Panc1 (cell line): ENCODE data around the gene ITGAV. TPM values are rescaled to one million over a fixed set of nuclear protein-coding genes. Genes with fewer than 3 reads are reported as not detected.
"Not testable (repeated sequence)": the region's sequence is repeated elsewhere in the genome, so short reads cannot be mapped to it uniquely, and the experiment has no call there.

Experiments used
- ATAC-seq: fragments of 200-7000 bp; cut with Tn5 transposase; 2 replicates; pipeline ENCODE4 v1.9.1; 2020; ENCODE audit warnings: mild to moderate bottlenecking, moderate library complexity
- BruUV-seq: library from RNA; stranded (reverse); fragments of 400-500 nt; replicated peaks from 2 replicates; lab custom pipeline; 2021; lab: Mats Ljungman, UMichigan
- CTCF ChIA-PET: fragments of 300-600 bp; sonication (Branson Sonifier 250); formaldehyde crosslinking; loops from one replicate; lab custom pipeline; 2022; ENCODE audit warnings: antibody characterized with exemption; lab: Charles Lee
- POLR2A ChIA-PET: fragments of 300-600 bp; sonication (Branson Sonifier 250); formaldehyde crosslinking; loops from one replicate; lab custom pipeline; 2022; ENCODE audit warnings: antibody characterized with exemption; lab: Charles Lee
- DNase-seq: peaks from one replicate; pipeline ENCODE4 v3.0.0-alpha.2; 2010; ENCODE audit warnings: low read depth, low spot score
- H3K27ac ChIP-seq: 2 replicates; pipeline ENCODE4 v1.5.1; 2011; ENCODE audit warnings: mild to moderate bottlenecking, low read length, inconsistent platforms
- H3K27me3 ChIP-seq: fragments of 200-500 bp; sonication (Bioruptor generic); 2 replicates; pipeline ENCODE4 v1.6.0; 2014; ENCODE audit warnings: low read length, inconsistent platforms; ENCODE audit not compliant: control insufficient read depth, insufficient read depth
- H3K36me3 ChIP-seq: fragments of 200-500 bp; sonication (Bioruptor generic); 2 replicates; pipeline ENCODE4 v1.5.1; 2014; ENCODE audit warnings: inconsistent platforms, mild to moderate bottlenecking, low read length, moderate library complexity; ENCODE audit not compliant: control insufficient read depth, insufficient read depth
- H3K4me1 ChIP-seq: 2 replicates; pipeline ENCODE4 v1.5.1; 2011; ENCODE audit warnings: inconsistent platforms, mild to moderate bottlenecking, low read length, moderate library complexity; ENCODE audit not compliant: control insufficient read depth, insufficient read depth
- H3K4me3 ChIP-seq, 2 experiments: 2 replicates each; pipeline ENCODE4 v1.5.1; 2011 to 2012; ENCODE audit warnings: low read depth in 2 of 2, low read length in 2 of 2, mild to moderate bottlenecking in 2 of 2, inconsistent platforms in 1 of 2, moderate library complexity in 1 of 2
- H3K9me3 ChIP-seq: fragments of 200-500 bp; sonication (Bioruptor generic); 2 replicates; pipeline ENCODE4 v1.5.1; 2014; ENCODE audit warnings: low read depth, mild to moderate bottlenecking, inconsistent platforms, low read length, moderate library complexity; ENCODE audit not compliant: control insufficient read depth, insufficient read depth
- POLR2AphosphoS5 ChIP-seq: IDR thresholded peaks from 2 replicates; pipeline ENCODE4 v1.6.1; 2012; ENCODE audit warnings: mild to moderate bottlenecking, low read depth, low read length, moderate library complexity
- SIN3A ChIP-seq: IDR thresholded peaks from 2 replicates; pipeline ENCODE4 v1.6.1; 2012; ENCODE audit warnings: low read depth, mild to moderate bottlenecking, low read length, moderate library complexity, borderline replicate concordance; ENCODE audit not compliant: insufficient read depth
- TCF7L2 ChIP-seq: IDR thresholded peaks from 2 replicates; pipeline ENCODE4 v1.6.1; 2011; ENCODE audit warnings: mild to moderate bottlenecking, low read depth, low read length, inconsistent platforms
- in situ Hi-C: cut with HindIII; loops from 2 replicates; pipeline ENCODE4 v1.10.0; 2016; ENCODE audit warnings: low sequenced_read_pairs, low pct_unique_long_range_greater_than_20kb
- intact Hi-C: fragments of 100-400 bp; cut with micrococcal nuclease; formaldehyde crosslinking; loops from one replicate; pipeline ENCODE4 v1.10.0; 2022; ENCODE audit not compliant: unreplicated experiment
- total RNA-seq: library from RNA; stranded (reverse); gene quantifications from one replicate; pipeline ENCODE4 v1.2.1, GENCODE V29; 2021; ENCODE audit not compliant: unreplicated experiment
- TF ChIP-seq, protein P1 (sequence below), 2 experiments: IDR thresholded peaks; 2 replicates each; pipeline ENCODE4 v1.6.1; 2011 to 2012; ENCODE audit warnings: low read depth in 2 of 2, control low read depth in 1 of 2, low read length in 1 of 2, mild to moderate bottlenecking in 1 of 2, moderate library complexity in 1 of 2; ENCODE audit not compliant: insufficient read depth in 1 of 2
- TF ChIP-seq, protein P2 (sequence below): fragments of 450-650 bp; IDR thresholded peaks from 2 replicates; pipeline ENCODE4 v1.5.1; 2017; ENCODE audit warnings: mild to moderate bottlenecking

ITGAV gene
- total RNA-seq, 1 experiment from 2014 or later: 218 TPM

DNA sequence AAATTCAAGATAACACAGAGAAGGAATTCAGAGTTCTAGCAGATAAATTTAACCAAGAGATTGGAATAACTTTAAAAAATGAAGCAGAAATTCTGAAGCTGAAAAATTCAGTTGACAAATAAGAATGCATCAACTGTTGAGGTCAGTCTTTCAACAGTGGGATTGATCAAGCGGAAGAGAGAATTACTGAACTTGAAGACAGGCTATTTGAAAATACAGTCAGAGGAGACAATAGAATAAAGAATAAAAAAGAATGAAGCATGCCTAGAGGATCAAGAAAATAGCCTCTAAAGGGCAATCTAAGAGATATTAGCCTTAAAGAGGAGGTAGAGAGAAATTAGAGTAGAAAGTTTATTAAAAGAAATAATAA lies 27.7 kb upstream of the ITGAV start:
- no TSS peak for BruUV-seq
- H3K9me3 ChIP-seq: no peaks in the 10 kb centered on the region; the same call in 1 of the 2 replicates
- no peaks in the 10 kb centered on the region for H3K4me1 ChIP-seq
- H3K27me3 ChIP-seq: no peaks in the 10 kb centered on the region
- CTCF ChIA-PET: no interaction called here
- DNase-seq (no peak), ATAC-seq (no peak)
- TF ChIP-seq, protein P1, sequence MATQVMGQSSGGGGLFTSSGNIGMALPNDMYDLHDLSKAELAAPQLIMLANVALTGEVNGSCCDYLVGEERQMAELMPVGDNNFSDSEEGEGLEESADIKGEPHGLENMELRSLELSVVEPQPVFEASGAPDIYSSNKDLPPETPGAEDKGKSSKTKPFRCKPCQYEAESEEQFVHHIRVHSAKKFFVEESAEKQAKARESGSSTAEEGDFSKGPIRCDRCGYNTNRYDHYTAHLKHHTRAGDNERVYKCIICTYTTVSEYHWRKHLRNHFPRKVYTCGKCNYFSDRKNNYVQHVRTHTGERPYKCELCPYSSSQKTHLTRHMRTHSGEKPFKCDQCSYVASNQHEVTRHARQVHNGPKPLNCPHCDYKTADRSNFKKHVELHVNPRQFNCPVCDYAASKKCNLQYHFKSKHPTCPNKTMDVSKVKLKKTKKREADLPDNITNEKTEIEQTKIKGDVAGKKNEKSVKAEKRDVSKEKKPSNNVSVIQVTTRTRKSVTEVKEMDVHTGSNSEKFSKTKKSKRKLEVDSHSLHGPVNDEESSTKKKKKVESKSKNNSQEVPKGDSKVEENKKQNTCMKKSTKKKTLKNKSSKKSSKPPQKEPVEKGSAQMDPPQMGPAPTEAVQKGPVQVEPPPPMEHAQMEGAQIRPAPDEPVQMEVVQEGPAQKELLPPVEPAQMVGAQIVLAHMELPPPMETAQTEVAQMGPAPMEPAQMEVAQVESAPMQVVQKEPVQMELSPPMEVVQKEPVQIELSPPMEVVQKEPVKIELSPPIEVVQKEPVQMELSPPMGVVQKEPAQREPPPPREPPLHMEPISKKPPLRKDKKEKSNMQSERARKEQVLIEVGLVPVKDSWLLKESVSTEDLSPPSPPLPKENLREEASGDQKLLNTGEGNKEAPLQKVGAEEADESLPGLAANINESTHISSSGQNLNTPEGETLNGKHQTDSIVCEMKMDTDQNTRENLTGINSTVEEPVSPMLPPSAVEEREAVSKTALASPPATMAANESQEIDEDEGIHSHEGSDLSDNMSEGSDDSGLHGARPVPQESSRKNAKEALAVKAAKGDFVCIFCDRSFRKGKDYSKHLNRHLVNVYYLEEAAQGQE (IDR thresholded peaks at IDR 0.05; ENCODE audit: insufficient read depth in 1 of 2, low read depth in 2 of 2, low read length in 1 of 2): no peak
- TF ChIP-seq TCF7L2 (no peak), POLR2AphosphoS5 (no peak), SIN3A (no peak)
- TF ChIP-seq, protein P2, sequence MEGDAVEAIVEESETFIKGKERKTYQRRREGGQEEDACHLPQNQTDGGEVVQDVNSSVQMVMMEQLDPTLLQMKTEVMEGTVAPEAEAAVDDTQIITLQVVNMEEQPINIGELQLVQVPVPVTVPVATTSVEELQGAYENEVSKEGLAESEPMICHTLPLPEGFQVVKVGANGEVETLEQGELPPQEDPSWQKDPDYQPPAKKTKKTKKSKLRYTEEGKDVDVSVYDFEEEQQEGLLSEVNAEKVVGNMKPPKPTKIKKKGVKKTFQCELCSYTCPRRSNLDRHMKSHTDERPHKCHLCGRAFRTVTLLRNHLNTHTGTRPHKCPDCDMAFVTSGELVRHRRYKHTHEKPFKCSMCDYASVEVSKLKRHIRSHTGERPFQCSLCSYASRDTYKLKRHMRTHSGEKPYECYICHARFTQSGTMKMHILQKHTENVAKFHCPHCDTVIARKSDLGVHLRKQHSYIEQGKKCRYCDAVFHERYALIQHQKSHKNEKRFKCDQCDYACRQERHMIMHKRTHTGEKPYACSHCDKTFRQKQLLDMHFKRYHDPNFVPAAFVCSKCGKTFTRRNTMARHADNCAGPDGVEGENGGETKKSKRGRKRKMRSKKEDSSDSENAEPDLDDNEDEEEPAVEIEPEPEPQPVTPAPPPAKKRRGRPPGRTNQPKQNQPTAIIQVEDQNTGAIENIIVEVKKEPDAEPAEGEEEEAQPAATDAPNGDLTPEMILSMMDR: no peak
- no peak overlapping the region for H3K27ac ChIP-seq
- POLR2A ChIA-PET: no interaction called here
- no peak overlapping the region for H3K4me3 ChIP-seq
- H3K36me3 ChIP-seq: no peaks in the 10 kb centered on the region
- intact Hi-C loops (no loop called here), in situ Hi-C loops (no loop called here)

DNA sequence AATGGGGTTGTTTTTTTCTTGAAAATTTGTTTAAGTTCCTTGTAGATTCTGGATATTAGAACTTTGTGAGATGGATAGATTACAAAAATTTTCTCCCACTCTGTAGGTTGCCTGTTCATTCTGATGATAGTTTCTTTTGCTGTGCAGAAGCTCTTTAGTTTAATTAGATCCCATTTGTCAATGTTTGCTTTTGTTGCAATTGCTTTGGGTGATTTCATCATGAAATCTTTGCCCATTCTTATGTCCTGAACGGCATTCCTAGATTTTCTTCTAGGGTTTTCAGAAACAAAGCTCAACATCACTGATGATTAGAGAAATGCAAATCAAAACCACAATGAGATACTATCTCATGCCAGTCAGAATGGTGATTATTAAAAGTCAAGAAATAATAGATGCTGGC lies 21.3 kb upstream of the ITGAV start:
- H3K27ac ChIP-seq, CTCF ChIA-PET, BruUV-seq, DNase-seq, ATAC-seq, H3K4me3 ChIP-seq, H3K9me3 ChIP-seq, H3K36me3 ChIP-seq, in situ Hi-C loops, H3K27me3 ChIP-seq, intact Hi-C loops, POLR2A ChIA-PET: not testable (repeated sequence)
- peaks cover 19% of the 10 kb centered on the region for H3K4me1 ChIP-seq

DNA sequence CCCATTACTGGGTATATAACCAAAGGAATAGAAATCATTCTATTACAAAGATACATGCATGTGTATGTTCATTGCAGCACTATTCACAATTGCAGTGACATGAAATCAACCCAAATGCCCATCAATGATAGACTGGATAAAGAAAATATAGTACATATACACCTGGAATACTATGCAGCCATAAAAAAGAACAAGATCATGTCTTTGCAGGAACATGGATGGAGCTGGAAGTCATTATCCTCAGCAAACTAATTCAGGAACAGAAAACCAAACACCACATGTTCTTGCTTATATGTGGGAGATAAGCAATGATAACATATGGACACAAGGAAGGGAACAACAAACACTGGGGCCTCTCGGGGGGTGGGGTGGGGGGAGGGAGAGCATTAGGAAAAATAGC lies 20.7 kb upstream of the ITGAV start:
- H3K27ac ChIP-seq, intact Hi-C loops, H3K4me3 ChIP-seq, POLR2A ChIA-PET, in situ Hi-C loops, DNase-seq, H3K9me3 ChIP-seq, H3K36me3 ChIP-seq, ATAC-seq, H3K27me3 ChIP-seq, BruUV-seq: not testable (repeated sequence)
- peaks cover 21% of the 10 kb centered on the region for H3K4me1 ChIP-seq
- CTCF ChIA-PET: interaction anchor here (1.1 kb wide), 1 partner anchor 14 kb away, joined by 3 read pairs; no protein-coding TSS in a partner anchor
